G401 (cell line): ENCODE measurements around the gene DAND5. TPM values are rescaled to one million over a fixed set of nuclear protein-coding genes. Genes with fewer than 3 reads are reported as not detected.

ENCODE experiments used
- DNase-seq: peaks from one replicate; pipeline ENCODE4 v3.0.0-alpha.2; 2015; ENCODE audit warnings: low spot score
- in situ Hi-C: cut with HindIII; loops from 2 replicates; pipeline ENCODE4 v1.10.0; 2016; ENCODE audit warnings: low sequenced_read_pairs, mixed read lengths
- total RNA-seq: library from RNA; depleted of rRNA; stranded (reverse); fragments of >200 nt; shearing (Covaris generic); gene quantifications from 2 replicates; pipeline ENCODE4 v1.2.3, GENCODE V29; 2014

Gene DAND5
- total RNA-seq, 1 experiment from 2014 or later: not detected

DNA sequence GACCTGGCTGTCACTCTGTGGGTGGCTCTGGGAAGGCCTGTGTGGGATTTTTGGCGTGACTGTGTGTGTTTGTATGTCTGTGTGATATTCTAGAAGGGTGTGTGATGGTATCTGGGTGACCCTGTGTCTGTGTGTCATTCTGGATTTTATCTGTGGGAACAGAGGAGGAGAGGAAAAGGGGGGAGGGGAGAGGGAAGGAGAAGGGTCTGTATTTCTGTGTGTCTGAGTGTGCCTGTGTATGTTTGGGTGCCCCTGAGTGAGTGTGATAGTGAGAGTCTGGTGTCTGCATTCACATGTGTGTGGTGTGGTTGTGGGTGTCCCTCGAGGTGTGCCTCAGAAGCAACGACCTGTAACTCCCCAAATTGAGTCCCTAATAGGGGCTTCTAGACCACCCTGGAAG lies 17.8 kb downstream of the DAND5 start:
- in situ Hi-C loops: no loop called here
- no peak for DNase-seq

DNA sequence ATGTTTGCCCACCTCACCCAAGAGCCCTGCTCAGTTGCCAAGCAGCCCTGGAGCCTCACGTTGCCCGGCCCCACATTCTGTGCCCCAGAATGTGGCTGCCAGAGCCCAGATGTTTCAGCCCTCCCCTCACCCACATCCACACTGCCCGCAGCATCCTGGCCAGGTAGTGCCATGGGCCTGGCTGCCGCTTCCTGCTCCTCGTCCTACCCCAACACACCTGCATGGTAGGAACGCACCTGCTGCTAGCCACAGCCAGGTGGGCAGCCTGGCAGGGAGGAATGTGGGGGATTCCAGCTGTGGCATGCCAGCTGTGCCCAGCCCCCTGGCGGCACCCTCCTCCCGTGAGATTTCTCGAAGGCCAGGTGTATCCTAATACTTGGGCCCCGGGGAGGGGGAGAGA lies 18.4 kb downstream of the DAND5 start:
- DNase-seq: no peak
- in situ Hi-C loops: no loop called here

GRCh38 chr19:12990431-12990830 lies 21.1 kb downstream of the DAND5 start:
- DNase-seq: no peak
- in situ Hi-C loops: no loop called here

- in situ Hi-C loops: no loop called here
- no peak for DNase-seq
These were observed 21.5 kb downstream of the DAND5 start for GRCh38 chr19:12990853-12991252.

DNA sequence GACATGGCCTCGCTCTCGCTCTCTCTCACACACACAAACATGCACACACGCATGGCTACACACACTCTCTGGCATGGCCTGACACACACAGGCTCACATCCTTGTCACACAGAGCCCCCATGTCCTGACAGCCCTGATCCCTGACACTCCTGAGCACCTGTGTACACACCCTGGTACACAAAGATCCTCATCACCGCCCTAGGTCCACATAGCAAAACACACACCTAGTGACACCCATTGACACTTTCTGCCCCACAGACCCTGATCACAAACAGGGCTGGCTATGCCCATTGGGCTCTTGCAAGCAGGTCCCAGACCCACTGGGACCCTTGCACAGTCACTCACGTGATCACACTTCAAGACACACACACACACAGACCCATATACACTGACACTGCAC lies 21.9 kb downstream of the DAND5 start:
- in situ Hi-C loops: no loop called here
- no peak for DNase-seq

DNA sequence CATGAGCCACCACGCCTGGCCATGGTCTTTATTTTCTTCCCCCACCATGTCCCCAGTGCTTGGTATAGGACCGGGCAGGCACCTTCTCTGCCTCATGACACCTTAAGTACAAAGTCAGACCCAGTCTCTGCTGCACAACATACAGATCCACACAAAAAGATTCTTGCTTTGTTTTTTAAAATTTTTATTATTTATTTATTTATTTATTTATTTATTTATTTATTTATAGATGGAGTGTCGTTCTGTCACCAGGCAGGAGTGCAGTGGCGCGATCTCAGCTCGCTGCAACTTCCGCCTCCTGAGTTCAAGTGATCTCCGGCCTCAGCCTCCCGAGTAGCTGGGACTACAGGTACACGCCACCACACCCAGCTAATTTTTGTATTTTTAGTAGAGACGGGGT lies 23.4 kb downstream of the DAND5 start:
- no peak for DNase-seq
- in situ Hi-C loops: no loop called here

DNA sequence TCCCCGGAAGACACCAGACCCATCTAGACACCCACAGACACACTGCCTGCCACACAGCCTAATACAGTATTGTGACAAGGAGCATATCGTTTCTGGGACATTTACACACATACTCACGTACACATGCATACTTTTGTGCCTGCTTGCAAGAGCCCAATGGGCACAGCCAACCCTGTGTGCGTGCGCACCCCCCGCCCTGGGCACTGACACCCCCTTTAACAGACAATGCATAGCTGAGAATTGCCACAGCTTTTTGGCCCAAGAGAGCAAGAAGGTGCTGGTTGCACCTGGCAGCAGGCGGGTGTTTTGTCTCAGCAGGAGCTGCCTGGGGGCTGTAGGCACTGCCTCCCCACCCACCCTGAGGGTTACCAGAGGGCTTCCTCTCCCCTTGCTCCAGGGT lies 24.2 kb downstream of the DAND5 start:
- in situ Hi-C loops: no loop called here

GRCh38 chr19:12994701-12995595 lies 25.6 kb downstream of the DAND5 start, which contains the start of gene NFIX:
TSS of gene NFIX (plus strand) at chr19:12995475. CDS start at chr19:12995838, 363 bp downstream.
- in situ Hi-C loops: no loop called here
- peak; percentile 29 for DNase-seq

More for the DNA sequence above, 24.2 kb downstream of the DAND5 start:
- DNase-seq: no peak

DNA sequence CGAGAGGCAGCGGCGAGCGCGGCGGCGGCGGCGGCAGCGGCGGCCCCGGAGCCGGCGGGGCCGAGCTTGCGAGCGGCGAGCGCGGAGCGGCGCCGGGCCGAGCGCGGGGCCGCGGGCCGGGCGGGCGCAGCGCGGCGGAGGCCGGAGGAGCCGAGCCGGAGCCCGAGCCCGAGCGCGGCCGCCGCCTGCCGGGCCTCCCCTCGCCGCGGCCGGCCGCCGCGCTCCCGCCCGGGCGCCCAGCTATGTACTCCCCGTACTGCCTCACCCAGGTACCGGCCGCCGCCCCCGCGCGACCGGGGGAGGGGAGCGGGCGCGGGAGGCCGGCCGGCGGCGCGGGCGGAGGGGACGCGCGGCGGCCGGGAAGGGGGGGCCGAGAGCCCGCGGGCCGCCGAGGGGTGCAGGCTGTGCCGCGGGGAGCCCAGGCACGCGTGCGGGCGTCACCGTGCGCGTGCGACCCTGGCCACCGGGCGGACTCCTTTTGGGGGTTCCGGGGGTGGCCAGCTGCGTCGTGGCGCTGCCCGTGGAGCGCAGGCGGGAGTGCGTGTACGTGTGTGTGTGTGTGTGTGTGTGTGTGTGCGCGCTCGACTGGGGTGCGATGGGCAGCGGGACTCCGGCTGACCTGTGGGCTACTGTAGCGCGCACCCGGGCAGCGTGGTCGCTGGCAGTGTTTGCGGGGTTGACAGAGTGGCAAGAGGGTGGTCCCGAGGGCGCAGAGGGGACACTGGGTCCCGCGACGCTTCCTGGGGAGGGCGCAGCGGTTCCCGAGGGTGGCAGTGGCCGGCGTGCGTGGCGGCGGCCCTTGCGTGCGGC lies 26.4 kb downstream of the DAND5 start:
- in situ Hi-C loops: no loop called here
- no peak for DNase-seq

DNA sequence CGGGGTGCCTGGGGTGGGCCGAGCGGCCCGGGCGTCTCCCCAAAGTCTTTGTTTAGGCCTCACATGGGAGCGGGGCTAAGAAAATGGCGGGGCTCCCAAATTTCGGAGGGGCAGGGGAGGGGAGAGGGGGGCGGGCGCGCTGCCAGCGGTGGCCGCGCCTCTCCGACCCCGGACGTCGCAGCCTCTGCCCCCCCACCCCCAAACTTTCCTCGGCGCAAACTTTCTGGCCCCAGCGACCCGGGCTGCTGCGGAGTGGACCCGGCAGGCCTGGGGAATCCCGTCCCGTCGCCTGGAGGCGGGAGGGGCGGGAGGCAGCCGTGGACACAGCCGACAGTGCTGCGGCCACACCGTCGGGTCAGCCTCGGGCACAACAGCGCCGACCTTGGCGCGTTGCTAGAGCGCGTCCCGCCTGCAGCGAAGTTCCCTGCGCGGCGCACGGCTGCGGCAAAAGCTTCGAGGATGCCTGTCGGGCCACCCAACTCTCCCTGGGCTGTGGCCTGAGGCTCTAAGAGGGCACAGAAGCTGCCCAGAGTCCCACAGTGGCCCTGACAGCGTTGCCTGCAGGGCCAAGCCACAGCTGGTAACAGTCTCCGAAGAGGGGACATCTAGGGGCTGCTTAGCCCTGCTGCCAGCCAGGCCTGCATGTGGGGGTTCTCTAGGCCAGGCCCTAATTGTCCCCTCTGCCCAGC lies 27.2 kb downstream of the DAND5 start:
- in situ Hi-C loops: no loop called here
- DNase-seq: peak; percentile 44

DNA sequence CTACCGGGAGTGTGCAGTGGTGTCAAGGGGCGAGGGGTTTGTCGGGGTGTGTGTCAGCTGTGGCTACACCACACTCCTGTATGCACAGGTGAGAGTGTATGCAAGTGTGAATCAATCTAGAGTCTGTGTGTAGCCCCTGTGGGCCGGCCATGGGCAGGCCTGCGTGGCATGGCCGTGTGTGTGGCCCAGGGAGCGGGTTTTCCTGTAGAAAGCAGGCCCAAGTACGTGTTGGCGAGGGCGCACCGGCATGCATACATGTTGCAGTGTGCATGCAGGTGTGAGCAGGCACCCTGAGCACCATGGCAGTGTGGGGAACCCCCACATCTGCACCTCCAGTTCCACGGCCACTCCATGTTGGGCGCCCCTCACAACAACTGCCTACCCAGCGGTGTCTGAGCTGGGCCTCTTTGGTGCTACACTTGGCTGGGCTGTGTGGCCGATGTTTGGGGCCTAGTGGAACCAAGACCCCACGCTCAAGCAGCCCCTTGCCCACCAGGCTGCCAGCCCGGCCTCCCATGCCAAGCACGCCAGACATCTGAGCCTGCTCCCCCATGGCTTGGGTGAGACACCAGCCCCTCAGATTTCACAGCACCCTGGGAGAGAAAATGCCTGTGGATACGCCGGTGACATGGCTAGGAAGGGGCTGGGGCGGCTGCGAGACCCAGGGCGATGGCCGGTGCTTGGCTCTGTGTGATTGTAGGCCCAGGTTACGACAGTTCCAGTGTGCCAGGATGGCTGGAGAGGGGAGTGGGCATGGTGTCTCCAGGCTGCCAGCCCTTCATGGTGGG lies 28.0 kb downstream of the DAND5 start:
- in situ Hi-C loops: no loop called here
- DNase-seq: no peak

- in situ Hi-C loops: no loop called here
- no peak for DNase-seq
These were observed 28.9 kb downstream of the DAND5 start for GRCh38 chr19:12997967-12998940.

GRCh38 chr19:13001166-13001501 lies 31.8 kb downstream of the DAND5 start:
- no peak for DNase-seq
- in situ Hi-C loops: no loop called here

GRCh38 chr19:13001502-13002165 lies 32.3 kb downstream of the DAND5 start:
- DNase-seq: peak; percentile 86
- in situ Hi-C loops: no loop called here

- in situ Hi-C loops: no loop called here
- peak; percentile 95 for DNase-seq
These were observed 33.0 kb downstream of the DAND5 start for GRCh38 chr19:13002166-13002898.

- DNase-seq: peak; percentile 76
- in situ Hi-C loops: no loop called here
These were observed 33.7 kb downstream of the DAND5 start for GRCh38 chr19:13003081-13003480.

DNA sequence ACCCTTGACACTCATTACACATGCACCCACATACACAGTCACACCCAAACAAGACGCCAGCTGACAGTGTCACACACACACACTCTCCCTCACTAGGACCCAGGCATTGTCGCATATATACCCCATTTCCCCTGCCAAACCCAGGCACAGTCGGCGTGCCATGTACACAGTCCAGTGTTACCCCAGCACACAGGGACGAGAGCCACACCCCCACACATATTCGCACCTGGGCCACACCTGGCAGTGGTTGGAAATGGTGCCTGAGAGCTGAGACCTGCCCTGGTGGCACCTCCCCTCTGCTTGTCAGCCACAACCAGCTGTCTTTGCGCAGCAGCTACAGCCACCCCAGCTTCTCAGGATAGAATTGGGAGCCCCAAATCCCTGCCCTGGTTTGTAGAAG lies 34.9 kb downstream of the DAND5 start:
- in situ Hi-C loops: no loop called here

More for the DNA sequence above, 34.9 kb downstream of the DAND5 start:
- DNase-seq: no peak
